HG03520 (cell line): ENCODE measurements around the gene BCL11A.
"Not testable (repeated sequence)": the region's sequence is repeated elsewhere in the genome, so short reads cannot be mapped to it uniquely, and the experiment has no call there.

Experiments used
- ATAC-seq: cut with Tn5 transposase; IDR thresholded peaks from one replicate; pipeline ENCODE4 v1.9.1; 2021; ENCODE audit warnings: mild to moderate bottlenecking, moderate library complexity; ENCODE audit not compliant: unreplicated experiment

The BCL11A gene

DNA sequence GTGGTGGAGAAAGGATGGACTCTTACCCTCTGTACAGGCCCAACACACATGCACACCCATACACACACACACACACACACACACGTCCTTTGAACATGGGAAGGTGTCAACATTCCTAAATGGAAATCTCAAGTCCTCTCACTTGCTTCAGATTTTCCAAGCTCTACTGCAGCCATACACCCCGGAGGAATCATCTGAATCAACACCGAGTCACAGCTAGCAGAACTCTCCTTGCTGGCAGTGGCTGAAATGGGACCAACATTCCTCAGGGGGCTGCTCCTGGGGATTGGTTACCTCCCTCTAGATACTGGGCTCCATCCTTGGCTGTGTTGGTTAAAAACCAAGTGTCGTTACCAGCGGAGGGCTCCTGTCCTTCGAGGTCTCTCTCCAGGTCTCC is 112.7 kb downstream of the BCL11A start:
- no peak for ATAC-seq

- no peak for ATAC-seq
These were observed 113.2 kb downstream of the BCL11A start for GRCh38 chr2:60440079-60440766.

DNA sequence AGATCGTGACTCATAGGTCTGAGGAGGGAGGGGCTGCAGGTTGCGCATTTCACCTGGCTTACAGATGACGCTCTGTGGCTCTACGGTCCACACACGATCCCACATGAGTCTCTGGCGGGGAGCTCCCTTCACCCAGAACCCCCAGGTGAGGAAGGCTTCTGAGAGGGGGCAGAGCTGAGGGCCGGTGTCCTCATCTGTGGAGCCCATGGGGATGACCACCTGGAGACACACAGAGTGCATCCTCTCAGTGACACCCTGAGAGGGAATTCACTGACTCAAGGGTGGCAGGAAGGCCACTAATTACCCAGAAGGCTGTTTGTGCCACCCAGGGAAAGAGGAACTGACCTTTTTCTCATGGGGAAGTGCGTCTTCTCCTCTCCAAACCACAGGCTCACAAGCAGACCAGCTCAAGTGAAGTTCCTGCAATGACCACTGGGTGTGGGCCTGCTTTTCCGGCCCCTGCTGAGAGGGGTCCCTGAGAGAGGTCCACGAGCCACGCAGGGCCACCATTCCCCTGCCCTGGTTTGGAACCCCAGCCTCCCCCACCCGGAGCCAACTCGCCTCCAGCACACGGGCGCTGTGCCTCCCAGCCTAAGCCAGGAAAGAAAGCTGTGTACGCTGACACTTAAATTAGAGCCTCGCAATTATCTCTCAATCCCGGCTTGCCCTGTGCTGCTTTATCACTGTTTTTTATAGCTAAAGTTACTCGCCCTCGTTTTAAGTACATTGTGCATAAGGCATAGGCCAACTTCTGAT is 114.1 kb downstream of the BCL11A start:
- ATAC-seq: peak; percentile 99

DNA sequence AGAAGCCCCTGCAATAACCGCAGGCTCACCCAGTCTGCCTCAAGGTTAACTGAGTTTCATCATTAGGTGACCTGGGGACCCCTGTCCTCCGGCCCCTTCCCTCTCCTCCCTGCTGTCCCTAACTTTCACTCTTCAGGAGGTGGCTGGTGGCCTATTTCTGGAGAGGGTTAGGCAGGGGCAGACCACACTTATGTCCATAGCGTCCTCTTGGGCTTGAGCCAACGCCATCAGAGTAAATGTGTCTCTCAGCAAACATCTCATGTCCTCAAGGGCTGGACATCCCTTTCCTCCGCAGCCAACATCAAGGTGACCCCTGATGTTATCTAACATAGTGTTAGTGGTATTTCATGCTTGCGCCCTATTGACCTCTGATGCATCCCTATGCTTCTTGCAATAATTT is 114.8 kb downstream of the BCL11A start:
- ATAC-seq: no peak

GRCh38 chr2:60438131-60438530 is 115.3 kb downstream of the BCL11A start:
- ATAC-seq: no peak

- ATAC-seq: no peak
These were observed 116.3 kb downstream of the BCL11A start for GRCh38 chr2:60437080-60437696.

DNA sequence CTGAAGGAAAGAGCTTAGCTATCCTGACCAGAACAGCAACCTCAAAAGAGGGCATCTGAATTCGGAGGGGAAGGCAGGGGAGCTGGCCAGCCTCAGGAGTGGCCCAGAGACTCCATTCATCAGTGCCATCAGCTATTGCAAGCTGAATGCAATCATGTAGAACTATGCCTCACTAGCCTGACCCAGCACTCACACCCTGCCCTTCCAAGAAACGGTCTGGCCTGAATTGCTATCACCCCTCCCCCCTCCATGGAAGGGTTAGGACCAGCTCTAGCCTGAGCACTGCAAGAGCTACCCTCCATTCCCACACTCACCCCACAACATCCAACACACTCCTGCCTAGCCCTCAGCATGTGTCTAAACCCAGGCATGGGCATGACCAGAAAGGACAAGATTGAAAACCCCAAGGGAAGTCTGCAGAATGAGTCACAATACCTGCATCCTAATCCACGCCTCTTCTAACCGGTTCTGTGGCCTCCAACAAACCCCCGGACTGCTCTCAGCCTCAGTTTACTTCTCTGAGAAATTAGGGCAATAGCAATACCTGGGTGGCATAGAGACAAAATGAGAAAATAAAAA is 120.3 kb downstream of the BCL11A start:
- no peak for ATAC-seq

DNA sequence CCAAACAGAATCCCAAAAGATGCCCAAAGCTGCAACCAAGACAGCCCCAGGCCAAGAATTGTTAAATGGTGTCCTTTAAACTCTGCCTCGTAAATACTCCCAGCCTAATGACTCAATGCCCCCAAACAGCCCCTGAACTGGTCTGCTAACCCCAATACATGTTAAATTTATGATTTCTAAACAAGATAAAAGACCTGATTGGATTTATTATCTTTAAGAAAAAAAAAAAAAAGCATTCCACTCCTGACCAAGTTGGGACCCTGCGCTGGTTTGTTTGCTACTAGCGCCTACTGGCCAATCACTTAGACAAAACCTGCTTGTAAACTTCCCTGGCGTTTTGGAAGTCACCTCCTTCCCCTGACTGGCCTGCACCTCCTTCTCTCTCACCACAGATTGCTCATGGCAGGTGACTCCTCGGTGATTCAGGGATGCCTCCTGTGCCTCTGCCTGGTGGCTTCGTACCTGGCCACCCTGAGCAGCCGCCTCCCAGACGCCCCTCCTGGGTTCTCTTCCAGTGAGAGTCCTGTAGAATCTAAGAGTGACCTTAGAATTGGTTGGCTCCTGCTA is 121.3 kb downstream of the BCL11A start:
- no peak for ATAC-seq

DNA sequence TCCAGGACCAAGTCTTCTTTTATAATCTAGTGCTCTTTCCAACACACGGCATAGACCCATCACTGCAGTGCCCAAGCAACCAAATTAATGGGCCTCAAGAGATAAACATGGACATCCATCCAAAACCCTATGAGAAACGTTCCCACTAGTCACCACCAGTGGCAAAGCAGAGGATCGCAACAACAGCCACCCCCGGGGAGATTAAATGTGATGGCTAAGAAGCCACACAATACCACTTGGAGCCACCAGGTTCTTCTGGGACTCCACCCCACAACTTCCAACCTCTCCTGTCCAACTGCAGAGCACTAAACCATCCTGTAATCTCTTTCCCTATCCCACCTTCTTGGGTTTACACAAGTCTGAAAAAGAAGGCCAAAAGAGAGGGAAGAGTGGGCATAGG is 123.8 kb downstream of the BCL11A start:
- no peak for ATAC-seq

DNA sequence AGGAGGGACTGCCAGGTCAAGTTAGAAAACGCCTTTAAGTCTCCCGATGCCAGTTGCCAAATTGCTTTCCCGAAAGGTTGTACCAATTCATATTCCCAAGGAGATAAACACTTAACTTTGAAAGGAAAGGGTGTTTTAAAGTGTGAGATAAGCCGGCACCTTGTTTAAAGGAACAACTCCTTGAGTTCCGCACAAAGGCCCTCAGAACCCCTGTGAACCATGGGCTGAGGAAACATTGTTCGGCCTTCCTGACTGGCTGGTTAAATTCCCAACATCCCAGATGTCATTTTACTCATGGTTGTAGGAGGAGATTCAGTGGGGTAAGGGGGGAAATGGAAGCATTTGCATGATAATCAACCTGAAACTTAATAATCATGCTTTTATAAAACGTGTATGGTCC is 126.6 kb downstream of the BCL11A start:
- no peak for ATAC-seq

- ATAC-seq: no peak
These were observed 127.1 kb downstream of the BCL11A start for GRCh38 chr2:60426341-60426740.

DNA sequence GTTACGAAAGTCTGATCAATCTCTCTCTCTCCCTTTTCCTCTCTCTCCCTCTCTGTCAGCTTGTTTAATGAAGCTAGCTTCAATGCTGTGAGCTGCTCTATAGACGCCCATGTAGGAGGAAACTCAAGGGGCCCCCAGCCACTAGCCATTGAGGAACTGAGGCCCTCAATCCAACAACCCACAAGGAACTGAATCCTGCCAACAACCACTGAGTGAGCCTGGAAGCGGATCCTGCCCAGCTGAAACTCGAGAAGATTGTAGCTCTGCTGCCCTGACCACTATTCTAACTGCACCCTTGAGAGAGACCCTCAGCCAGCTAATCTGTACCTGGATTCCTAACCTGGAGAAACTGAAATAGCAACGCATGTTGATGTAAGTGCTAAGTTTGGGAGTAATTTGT is 129.2 kb downstream of the BCL11A start:
- ATAC-seq: no peak

DNA sequence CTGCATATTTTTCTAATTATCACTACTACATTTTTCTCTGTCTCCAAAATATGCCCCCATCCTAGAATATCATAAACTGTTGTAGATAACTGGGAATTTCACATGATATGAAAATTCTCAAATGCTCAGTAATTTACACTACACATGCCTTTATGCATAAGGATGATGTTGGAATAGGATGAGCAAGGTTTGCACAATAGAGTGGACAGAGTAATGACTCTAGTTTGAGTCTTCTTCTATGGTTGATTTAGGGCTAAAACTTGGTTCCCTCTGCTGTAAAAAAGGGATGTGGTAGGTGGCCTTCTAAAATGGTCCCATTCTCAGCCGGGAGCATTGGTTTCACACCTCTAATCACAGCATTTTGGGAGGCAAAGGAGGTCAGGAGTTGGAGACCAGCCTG is 129.9 kb downstream of the BCL11A start:
- no peak for ATAC-seq

DNA sequence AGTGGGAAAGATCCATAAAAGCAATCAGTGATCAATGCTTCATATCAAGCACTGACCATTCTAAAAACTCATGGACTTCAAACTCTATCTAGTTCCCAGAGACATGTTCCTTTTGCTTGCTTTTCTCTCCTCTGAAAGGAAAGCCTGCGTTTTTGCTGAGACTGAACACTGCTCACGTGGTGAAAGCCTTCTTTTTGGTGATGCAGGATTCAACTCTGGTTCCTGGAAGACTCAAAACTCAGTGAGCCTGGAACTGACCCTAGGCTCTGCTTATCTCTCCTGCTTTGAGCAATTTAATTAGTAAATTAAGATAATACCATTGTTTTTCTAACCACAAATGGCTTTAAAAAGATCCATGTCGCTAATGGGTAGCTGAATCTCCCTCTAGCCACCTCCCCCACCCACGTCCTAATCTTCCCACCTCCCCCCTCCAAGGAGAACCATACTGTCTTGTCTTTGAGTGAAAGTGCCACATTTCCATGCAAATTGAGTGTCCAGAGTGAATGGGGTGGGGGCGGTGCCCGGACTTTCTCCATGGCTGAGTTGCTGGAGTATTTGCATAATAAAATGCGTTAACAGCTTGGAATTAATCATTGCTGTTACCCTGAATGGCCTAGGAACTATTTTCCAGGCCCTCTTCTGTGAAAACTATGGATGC is 130.5 kb downstream of the BCL11A start:
- no peak for ATAC-seq

- ATAC-seq: not testable (repeated sequence)
These were observed 136.2 kb downstream of the BCL11A start for GRCh38 chr2:60417210-60417609.

DNA sequence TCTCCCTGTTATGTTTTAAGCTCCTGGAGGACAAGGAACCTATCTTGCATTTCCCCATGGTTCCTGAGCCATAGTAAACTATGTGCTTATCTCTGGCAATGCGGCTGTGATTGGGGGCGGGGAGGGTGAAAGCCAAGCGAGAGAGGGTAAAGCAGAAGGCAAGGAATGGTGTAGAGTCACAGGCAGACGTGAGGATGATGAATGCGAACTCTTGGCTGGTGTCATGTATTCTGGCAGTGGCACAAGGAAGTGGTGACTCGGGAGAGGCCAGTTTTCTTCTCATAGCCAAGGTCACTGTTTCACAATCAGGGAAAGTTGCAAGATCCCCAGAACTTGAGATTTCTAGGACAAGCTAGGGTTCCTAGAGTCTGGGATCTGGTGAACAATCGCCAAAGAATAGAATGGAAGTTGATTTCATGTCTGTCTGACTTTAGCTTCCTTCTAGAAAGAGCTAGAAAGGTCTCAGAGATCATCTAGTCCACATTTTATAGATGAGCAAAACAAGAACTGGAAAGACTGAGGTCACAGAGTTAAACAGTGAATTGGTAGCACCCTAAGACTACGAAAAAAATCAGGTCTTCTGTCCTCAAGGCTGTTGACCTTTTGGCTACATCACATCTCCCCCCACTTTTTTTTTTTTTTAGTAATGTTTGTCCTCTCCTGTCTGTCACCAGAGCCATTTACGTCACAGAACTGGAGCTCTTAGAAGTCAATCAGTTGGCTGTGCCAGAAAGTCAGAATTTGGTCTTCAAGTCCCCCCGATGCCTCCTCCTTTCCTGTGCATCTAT is 137.0 kb downstream of the BCL11A start:
- no peak for ATAC-seq

DNA sequence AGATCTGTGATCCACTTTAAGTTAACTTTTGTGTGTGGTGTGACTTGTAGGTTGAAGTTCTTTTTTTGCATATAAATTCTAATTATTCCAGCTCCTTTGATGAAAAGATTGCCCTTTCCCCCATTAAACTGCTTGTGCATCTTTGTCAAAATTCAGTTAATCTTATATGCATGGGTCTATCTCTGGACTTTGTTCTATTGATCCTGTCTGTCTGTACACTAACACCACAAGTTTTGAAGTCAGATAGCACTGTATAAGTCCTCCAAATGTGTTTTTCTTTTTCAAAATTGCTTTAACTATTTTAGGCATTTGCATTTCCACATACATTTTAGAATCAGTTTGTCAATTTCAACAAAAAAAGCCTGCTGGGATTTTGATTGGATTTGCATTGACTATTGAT is 137.6 kb downstream of the BCL11A start:
- ATAC-seq: no peak

GRCh38 chr2:60414495-60415138 is 138.8 kb downstream of the BCL11A start:
- ATAC-seq: no peak

DNA sequence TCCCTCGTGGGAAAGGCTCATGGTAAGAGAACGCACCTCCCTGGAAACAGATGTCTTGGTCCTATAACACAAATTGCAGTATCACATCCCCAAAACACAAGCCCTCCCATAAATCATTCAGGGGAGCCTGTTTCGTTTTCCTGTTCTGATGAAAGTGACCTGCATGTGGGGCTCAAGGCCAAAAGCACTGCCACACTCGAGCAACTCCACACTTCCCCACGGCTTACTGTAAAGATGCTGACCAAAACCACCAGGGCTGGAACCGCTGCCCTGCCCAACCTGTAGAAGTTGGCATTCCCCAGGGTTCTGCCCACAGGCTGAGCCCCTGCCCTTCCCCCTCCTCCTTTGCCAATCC is 139.7 kb downstream of the BCL11A start:
- peak; percentile 51 for ATAC-seq
